Suprapubic skin (tissue), 4 donors: ENCODE measurements around the gene TMCC1. TPM values are rescaled to one million over a fixed set of nuclear protein-coding genes. Genes with fewer than 3 reads are reported as not detected.

Source experiments
- DNase-seq, 2 donors: peaks; one replicate each; pipeline ENCODE4 v3.0.0-alpha.2; 2019; ENCODE audit warnings: low spot score in 2 of 2
- H3K27ac ChIP-seq: fragments of 200-600 bp; sonication (generic); one replicate; pipeline ENCODE4 v1.5.1; 2019
- H3K27me3 ChIP-seq: fragments of 200-600 bp; sonication (generic); one replicate; pipeline ENCODE4 v1.5.1; 2019
- H3K36me3 ChIP-seq: fragments of 200-600 bp; sonication (generic); one replicate; pipeline ENCODE4 v1.5.1; 2019
- H3K4me1 ChIP-seq: fragments of 200-600 bp; sonication (generic); one replicate; pipeline ENCODE4 v1.5.1; 2019
- H3K4me3 ChIP-seq: fragments of 200-600 bp; sonication (generic); one replicate; pipeline ENCODE4 v1.5.1; 2019; ENCODE audit warnings: mild to moderate bottlenecking
- H3K9me3 ChIP-seq: fragments of 200-600 bp; sonication (generic); one replicate; pipeline ENCODE4 v1.5.1; 2019
- EP300 ChIP-seq: sonication (generic); formaldehyde crosslinking; IDR thresholded peaks from one replicate; pipeline ENCODE4 v1.6.1; 2017; ENCODE audit warnings: antibody characterized with exemption
- POLR2A ChIP-seq, 2 donors: fragments of 450-650 bp; IDR thresholded peaks; one replicate each; pipeline ENCODE4 v1.6.1; 2017; ENCODE audit warnings: antibody characterized with exemption in 2 of 2, mild to moderate bottlenecking in 2 of 2, moderate library complexity in 2 of 2
- POLR2AphosphoS5 ChIP-seq, 3 donors: sonication (generic); formaldehyde crosslinking; IDR thresholded peaks; one replicate each; pipeline ENCODE4 v1.6.1; 2017; ENCODE audit warnings: antibody characterized with exemption in 3 of 3
- WGBS: methylation state at CpG from one replicate; pipeline ENCODE4 v1.1.5; 2018; 5-methylcytosine and 5-hydroxymethylcytosine counted together
- total RNA-seq, 4 donors: library from RNA; depleted of rRNA; stranded (reverse); fragments of >200 nt; gene quantifications; one replicate each; pipeline ENCODE4 v1.1.0, GENCODE V29; 2016
- TF ChIP-seq, protein P1 (sequence below), 2 donors: fragments of 200-600 bp in 1 of 2; fragments of 450-650 bp in 1 of 2; sonication (generic) in 1 of 2; IDR thresholded peaks; one replicate each; pipeline ENCODE4 v1.5.1; 2016 to 2019; ENCODE audit warnings: antibody characterized with exemption in 2 of 2, mild to moderate bottlenecking in 1 of 2, moderate library complexity in 1 of 2

The TMCC1 gene
- total RNA-seq, 4 donors from 2014 or later = 14.6 to 26.4 (median 22.4) TPM

DNA sequence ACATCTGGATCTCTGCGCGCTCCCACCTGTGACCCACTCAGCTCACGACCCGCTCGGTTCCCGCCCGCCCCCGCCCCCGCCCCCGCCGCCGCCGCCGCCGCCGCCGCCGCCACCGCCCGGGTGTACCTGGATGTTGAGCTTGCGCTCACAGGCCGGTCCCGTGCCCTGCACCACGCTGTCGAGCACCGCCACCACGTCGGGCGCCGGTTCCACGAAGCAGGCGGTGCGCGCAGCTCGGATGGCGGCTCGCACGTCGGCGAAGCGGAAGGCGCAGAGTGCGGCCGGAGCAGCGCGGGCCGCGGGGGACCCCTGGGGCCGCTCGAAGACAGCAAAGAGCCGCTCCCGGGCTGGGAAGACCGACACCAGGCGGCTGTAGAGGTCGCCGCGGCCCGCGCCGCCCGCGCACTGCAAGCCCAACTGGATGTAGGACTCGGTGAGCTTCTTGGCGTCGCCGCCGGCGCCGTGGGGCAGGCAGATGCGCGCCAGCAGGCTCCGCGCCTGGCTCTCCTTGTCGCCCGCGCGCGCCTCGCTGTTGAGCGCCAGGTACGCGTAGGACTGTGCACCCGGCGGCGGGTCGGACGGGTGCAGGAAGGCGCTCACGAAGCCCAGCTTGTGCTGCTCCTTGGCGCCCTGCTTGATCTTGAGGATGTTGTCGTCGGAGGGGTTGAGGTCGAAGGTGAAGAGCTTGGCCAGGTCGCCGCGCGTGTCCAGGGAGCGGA is 288.1 kb downstream of the TMCC1 start:
- peak overlapping the region; percentile 89 for H3K27ac ChIP-seq
- no peaks in the 10 kb centered on the region for H3K9me3 ChIP-seq
- under 1% methylated on average over 38 of the region's 98 CpGs for WGBS
- no peaks in the 10 kb centered on the region for H3K36me3 ChIP-seq
- no peak for DNase-seq
- TF ChIP-seq EP300 = no peak
- TF ChIP-seq POLR2AphosphoS5 (IDR thresholded peaks at IDR 0.05) = peak in 1 of 3 donors; percentile 9
- H3K4me1 ChIP-seq = peaks cover 82% of the 10 kb centered on the region
- peak overlapping the region; percentile 77 for H3K4me3 ChIP-seq
- H3K27me3 ChIP-seq = peaks cover 3% of the 10 kb centered on the region

DNA sequence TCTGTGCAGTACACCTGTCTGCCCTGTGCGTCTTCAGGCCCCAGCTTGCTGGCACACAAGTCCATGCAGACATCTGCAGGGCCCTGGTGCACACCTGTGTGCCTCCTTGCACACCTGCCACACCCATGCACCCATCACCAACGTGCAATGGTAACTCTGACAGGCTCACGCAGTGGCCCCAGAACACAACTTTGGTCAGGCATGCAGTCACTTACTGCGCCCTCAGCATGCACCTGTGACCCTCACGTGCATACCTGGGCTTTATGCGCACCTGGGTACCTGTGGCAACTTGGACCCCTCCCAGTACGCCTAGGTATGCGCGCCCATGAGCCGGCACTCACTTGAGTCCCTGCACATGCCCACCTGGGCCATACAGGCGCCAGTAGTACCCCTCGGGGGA is 288.7 kb downstream of the TMCC1 start:
- no peak for DNase-seq
- Histone ChIP-seq H3K9me3 (no peaks in the 10 kb centered on the region), H3K4me1 (peaks cover 87% of the 10 kb centered on the region), H3K4me3 (peak overlapping the region; percentile 77), H3K27me3 (peaks cover 3% of the 10 kb centered on the region), H3K27ac (peak overlapping the region; percentile 89), H3K36me3 (no peaks in the 10 kb centered on the region)
- no peak for TF ChIP-seq EP300
- no peak for TF ChIP-seq POLR2A (IDR thresholded peaks at IDR 0.05)
- TF ChIP-seq POLR2AphosphoS5 (IDR thresholded peaks at IDR 0.05) = no peak
- TF ChIP-seq, protein P1, sequence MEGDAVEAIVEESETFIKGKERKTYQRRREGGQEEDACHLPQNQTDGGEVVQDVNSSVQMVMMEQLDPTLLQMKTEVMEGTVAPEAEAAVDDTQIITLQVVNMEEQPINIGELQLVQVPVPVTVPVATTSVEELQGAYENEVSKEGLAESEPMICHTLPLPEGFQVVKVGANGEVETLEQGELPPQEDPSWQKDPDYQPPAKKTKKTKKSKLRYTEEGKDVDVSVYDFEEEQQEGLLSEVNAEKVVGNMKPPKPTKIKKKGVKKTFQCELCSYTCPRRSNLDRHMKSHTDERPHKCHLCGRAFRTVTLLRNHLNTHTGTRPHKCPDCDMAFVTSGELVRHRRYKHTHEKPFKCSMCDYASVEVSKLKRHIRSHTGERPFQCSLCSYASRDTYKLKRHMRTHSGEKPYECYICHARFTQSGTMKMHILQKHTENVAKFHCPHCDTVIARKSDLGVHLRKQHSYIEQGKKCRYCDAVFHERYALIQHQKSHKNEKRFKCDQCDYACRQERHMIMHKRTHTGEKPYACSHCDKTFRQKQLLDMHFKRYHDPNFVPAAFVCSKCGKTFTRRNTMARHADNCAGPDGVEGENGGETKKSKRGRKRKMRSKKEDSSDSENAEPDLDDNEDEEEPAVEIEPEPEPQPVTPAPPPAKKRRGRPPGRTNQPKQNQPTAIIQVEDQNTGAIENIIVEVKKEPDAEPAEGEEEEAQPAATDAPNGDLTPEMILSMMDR (IDR thresholded peaks at IDR 0.05) = no peak
- WGBS = 8% methylated on average over 12 of the region's 12 CpGs

DNA sequence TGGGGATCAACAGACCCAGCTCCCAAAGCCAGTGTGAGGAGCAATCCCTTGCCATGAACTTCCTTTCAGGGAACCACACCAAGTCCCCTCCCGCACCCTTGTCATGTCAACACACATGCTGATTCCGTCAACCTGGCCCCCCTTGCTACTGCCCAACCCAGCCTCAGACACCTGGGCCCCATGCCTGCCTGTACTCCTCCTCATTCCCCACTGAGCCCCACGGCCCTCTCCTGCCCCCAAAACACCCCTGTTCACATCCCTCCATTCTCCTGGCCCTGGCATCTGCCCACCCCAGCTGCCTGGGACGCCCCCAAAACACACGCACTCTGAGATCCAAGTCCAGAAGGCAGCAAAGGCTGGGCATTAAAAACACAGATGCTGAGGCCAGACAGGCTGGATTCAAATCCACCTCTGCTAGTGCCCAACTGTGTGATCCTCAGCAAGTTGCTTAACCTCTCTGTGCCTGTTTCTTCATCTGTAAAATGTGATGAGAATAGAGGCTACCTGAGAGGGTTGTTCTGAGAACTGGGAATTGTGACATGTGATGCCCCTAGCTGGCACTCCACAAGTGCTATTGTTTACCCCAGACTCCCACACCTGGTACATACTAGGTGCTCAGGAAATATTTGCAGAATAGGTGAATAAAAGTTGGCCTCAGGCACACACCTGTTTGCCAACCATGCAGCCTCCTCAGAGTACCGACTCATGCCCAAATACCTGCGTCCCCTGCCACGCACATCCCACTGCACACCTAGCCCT is 289.3 kb downstream of the TMCC1 start:
- Histone ChIP-seq H3K9me3 (no peaks in the 10 kb centered on the region), H3K27ac (peak overlapping the region; percentile 89), H3K4me1 (peaks cover 90% of the 10 kb centered on the region), H3K27me3 (peaks cover 3% of the 10 kb centered on the region), H3K36me3 (no peaks in the 10 kb centered on the region), H3K4me3 (peak overlapping the region; percentile 77)
- TF ChIP-seq POLR2AphosphoS5 (IDR thresholded peaks at IDR 0.05) (no peak), EP300 (no peak), POLR2A (IDR thresholded peaks at IDR 0.05) (no peak)
- TF ChIP-seq, protein P1 (IDR thresholded peaks at IDR 0.05) = no peak
- 52% methylated on average over 8 of the region's 8 CpGs for WGBS
- DNase-seq = no peak

DNA sequence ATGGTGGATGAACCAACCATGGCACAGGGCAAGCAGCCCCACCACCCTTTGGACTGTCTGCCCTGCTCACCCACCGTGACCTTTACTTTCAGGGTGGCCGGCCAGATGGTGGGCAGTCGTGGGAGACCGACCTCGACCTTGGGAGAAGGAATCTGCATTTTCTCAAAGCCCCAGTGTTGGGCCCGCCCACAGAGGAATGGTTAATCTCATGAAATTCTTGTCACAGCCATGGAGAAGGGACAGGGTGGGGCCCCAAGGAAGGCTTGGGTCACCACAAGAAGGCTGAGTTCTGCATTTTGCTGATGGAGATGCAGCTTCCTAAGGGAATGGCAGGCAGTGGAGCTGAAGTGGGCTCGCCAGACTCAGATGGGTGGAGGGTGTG is 290.0 kb downstream of the TMCC1 start:
- Histone ChIP-seq H3K4me1 (peaks cover 90% of the 10 kb centered on the region), H3K27me3 (peaks cover 3% of the 10 kb centered on the region), H3K36me3 (no peaks in the 10 kb centered on the region), H3K4me3 (peak overlapping the region; percentile 77), H3K9me3 (no peaks in the 10 kb centered on the region), H3K27ac (peak overlapping the region; percentile 89)
- no peak for DNase-seq
- WGBS = 30% methylated on average over 1 of the region's 7 CpGs
- TF ChIP-seq POLR2A (IDR thresholded peaks at IDR 0.05) (no peak), EP300 (no peak), POLR2AphosphoS5 (IDR thresholded peaks at IDR 0.05) (no peak)
- TF ChIP-seq, protein P1 (IDR thresholded peaks at IDR 0.05) = no peak

DNA sequence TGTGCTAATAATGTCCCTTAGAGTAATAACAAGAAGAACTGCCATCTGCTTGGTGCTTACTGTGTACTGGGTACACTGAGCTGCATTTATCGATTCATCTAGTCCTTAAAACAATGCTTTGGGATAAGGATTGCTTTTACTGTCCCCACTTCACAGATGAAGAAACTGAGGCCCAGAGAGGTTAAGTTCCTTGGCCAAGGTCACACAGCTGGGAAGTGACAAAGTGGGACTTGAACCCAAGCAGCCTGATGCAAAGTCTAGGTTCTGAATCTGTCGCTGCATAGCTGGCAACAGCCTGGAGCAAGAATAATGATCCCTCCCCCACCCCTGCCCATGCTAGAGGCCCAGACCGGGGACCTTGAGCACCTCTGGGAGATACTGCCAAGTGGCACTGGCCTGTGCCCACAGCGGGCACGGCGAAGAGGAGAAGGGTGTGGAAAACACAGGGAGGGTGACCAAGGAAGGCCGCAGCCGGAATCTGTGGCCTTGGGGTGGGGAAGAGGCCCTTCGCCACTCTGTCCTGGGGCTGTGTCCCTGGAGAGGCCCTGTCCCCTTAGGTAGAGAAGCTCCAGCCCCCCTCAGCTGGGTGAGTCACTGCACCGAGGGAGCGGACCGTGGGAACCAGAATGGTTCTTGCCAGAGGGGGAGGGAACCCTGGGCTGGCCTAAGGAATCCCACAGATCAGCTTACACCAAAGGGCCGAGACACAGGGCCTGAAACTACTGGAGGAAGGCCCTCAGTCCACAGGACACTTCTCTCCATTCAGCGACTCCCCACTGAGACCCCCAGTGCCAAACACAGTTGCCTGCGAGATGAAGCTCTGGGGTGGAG is 290.6 kb downstream of the TMCC1 start:
- peaks cover 90% of the 10 kb centered on the region for H3K4me1 ChIP-seq

More for the DNA sequence above, 290.6 kb downstream of the TMCC1 start:
- no peaks in the 10 kb centered on the region for H3K9me3 ChIP-seq
- 73% methylated on average over 4 of the region's 15 CpGs for WGBS
- H3K27ac ChIP-seq = peak overlapping the region; percentile 89
- peak overlapping the region; percentile 77 for H3K4me3 ChIP-seq
- TF ChIP-seq POLR2AphosphoS5 (IDR thresholded peaks at IDR 0.05) = peak in 1 of 3 donors; percentile 55
- TF ChIP-seq EP300 = no peak
- peak; percentile 89 to 93 for DNase-seq
- peaks cover 3% of the 10 kb centered on the region for H3K27me3 ChIP-seq
- no peaks in the 10 kb centered on the region for H3K36me3 ChIP-seq
